Osteoblast (primary cell): ENCODE results near the gene PTGR2. TPM values are rescaled to one million over a fixed set of nuclear protein-coding genes. Genes with fewer than 3 reads are reported as not detected.
A peak's percentile ranks its signal among the peaks of the same experiment; 100 is the strongest.
"Not testable (repeated sequence)": the region's sequence is repeated elsewhere in the genome, so short reads cannot be mapped to it uniquely, and the experiment has no call there.

ENCODE experiments used
- DNase-seq: peaks from one replicate; pipeline ENCODE4 v3.0.0; 2011; ENCODE audit warnings: low spot score, mixed read lengths; ENCODE audit not compliant: insufficient read length; ENCODE audit errors: missing footprints
- H2AFZ ChIP-seq: 2 replicates; pipeline ENCODE4 v1.6.0; 2011; ENCODE audit warnings: mild to moderate bottlenecking, low read length
- H3K27ac ChIP-seq: 2 replicates; pipeline ENCODE4 v1.5.1; 2011; ENCODE audit warnings: mild to moderate bottlenecking, low read depth, low read length, moderate library complexity
- H3K27me3 ChIP-seq: 2 replicates; pipeline ENCODE4 v1.6.0; 2012; ENCODE audit warnings: mild to moderate bottlenecking, control low read depth, inconsistent platforms, low read length, moderate library complexity; ENCODE audit not compliant: insufficient read depth
- H3K36me3 ChIP-seq: 2 replicates; pipeline ENCODE4 v1.5.1; 2011; ENCODE audit warnings: mild to moderate bottlenecking, low read length, control low read depth, moderate library complexity; ENCODE audit not compliant: insufficient read depth
- H3K4me1 ChIP-seq: 2 replicates; pipeline ENCODE4 v1.5.1; 2011; ENCODE audit warnings: mild to moderate bottlenecking, low read length, control low read depth, moderate library complexity; ENCODE audit not compliant: insufficient read depth
- H3K4me2 ChIP-seq: 2 replicates; pipeline ENCODE4 v1.6.0; 2011; ENCODE audit warnings: mild to moderate bottlenecking, low read length; ENCODE audit not compliant: insufficient read depth
- H3K4me3 ChIP-seq: fragments of 200-600 bp; sonication (generic); 3 replicates; pipeline ENCODE4 v1.5.1; 2012; ENCODE audit warnings: mild to moderate bottlenecking, low read length, inconsistent platforms; ENCODE audit not compliant: insufficient read depth
- H3K79me2 ChIP-seq: 2 replicates; pipeline ENCODE4 v1.6.0; 2012; ENCODE audit warnings: mild to moderate bottlenecking, low read length, control low read depth, inconsistent platforms; ENCODE audit not compliant: insufficient read depth
- H3K9me3 ChIP-seq: 2 replicates; pipeline ENCODE4 v1.5.1; 2011; ENCODE audit warnings: low read depth, low read length, control low read depth
- H4K20me1 ChIP-seq: 2 replicates; pipeline ENCODE4 v1.6.0; 2012; ENCODE audit warnings: mild to moderate bottlenecking, low read length, control low read depth; ENCODE audit not compliant: insufficient read depth
- small RNA-seq: library from RNA; depleted of rRNA; stranded (forward); fragments of <200 nt; gene quantifications from one replicate; pipeline ENCODE3, GENCODE V24; 2012
- total RNA-seq: library from RNA; depleted of rRNA; stranded (reverse); fragments of >200 nt; gene quantifications from 2 replicates; pipeline ENCODE4 v1.2.3, GENCODE V29; 2012
- TF ChIP-seq, protein P1 (sequence below): IDR thresholded peaks from 2 replicates; pipeline ENCODE4 v1.5.1; 2011; ENCODE audit warnings: mild to moderate bottlenecking, low read depth, low read length, moderate library complexity; ENCODE audit errors: extremely low read depth

PTGR2 gene
- total RNA-seq, 1 donor: 7.2 TPM

DNA sequence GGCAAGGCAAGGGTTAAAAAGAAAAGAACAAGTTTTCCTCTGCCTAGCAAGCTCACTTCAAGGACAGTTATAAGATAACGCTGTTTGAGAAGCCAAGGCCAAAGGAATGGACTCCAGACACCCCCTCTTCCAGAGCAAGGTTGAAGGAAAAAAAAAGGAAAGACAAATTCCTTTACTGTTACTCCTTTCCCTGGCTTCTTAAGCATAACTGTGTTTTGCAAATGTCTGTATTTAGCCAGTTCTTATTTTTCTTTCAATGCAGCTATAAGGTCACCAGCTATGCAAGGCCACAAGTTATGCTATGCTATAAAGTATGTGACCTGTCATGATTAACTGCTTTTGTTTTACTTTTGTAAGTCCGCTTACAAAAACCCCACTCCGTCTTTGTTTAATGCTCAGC is 61.6 kb downstream of the PTGR2 start:
- DNase-seq: no peak
- H3K27me3 ChIP-seq: no peaks in the 10 kb centered on the region
- peaks cover 38% of the 10 kb centered on the region for H3K36me3 ChIP-seq
- peak overlapping the region; percentile 21 for H3K27ac ChIP-seq
- no peaks in the 10 kb centered on the region for H3K9me3 ChIP-seq
- H3K4me2 ChIP-seq: no peak overlapping the region
- peaks cover 7% of the 10 kb centered on the region for H3K4me1 ChIP-seq
- peaks cover 2% of the 10 kb centered on the region for H4K20me1 ChIP-seq
- no peak overlapping the region for H2AFZ ChIP-seq
- peaks cover 58% of the 10 kb centered on the region for H3K79me2 ChIP-seq
- TF ChIP-seq, protein P1, sequence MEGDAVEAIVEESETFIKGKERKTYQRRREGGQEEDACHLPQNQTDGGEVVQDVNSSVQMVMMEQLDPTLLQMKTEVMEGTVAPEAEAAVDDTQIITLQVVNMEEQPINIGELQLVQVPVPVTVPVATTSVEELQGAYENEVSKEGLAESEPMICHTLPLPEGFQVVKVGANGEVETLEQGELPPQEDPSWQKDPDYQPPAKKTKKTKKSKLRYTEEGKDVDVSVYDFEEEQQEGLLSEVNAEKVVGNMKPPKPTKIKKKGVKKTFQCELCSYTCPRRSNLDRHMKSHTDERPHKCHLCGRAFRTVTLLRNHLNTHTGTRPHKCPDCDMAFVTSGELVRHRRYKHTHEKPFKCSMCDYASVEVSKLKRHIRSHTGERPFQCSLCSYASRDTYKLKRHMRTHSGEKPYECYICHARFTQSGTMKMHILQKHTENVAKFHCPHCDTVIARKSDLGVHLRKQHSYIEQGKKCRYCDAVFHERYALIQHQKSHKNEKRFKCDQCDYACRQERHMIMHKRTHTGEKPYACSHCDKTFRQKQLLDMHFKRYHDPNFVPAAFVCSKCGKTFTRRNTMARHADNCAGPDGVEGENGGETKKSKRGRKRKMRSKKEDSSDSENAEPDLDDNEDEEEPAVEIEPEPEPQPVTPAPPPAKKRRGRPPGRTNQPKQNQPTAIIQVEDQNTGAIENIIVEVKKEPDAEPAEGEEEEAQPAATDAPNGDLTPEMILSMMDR: no peak
- no peak overlapping the region for H3K4me3 ChIP-seq

DNA sequence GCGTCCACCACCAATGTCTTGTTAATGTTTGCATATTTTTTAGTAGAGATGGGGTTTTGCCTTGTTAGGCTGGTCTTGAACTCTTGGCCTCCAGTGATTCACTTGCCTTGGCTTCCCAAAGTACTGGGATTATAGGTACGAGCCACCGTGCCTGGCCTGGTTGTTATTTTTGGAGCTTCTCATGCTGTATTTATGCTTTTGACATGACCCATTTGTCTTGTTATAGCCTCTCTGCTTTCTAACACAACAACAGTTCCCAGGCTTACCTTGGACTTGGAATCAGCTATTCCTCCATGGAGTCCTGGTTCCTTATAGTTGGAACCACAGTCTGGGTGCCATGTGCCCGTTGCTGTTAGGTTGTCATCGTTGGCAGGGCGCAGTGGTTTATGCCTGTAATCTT is 64.7 kb downstream of the PTGR2 start:
- TF ChIP-seq, protein P1: no peak
- peaks cover 7% of the 10 kb centered on the region for H3K4me1 ChIP-seq
- peaks cover 31% of the 10 kb centered on the region for H3K36me3 ChIP-seq
- DNase-seq: no peak
- no peaks in the 10 kb centered on the region for H3K9me3 ChIP-seq
- no peak overlapping the region for H3K4me2 ChIP-seq
- H4K20me1 ChIP-seq: peaks cover 7% of the 10 kb centered on the region
- no peak overlapping the region for H3K4me3 ChIP-seq
- H3K27ac ChIP-seq: no peak overlapping the region
- H3K79me2 ChIP-seq: peaks cover 54% of the 10 kb centered on the region
- no peak overlapping the region for H2AFZ ChIP-seq
- H3K27me3 ChIP-seq: no peaks in the 10 kb centered on the region

DNA sequence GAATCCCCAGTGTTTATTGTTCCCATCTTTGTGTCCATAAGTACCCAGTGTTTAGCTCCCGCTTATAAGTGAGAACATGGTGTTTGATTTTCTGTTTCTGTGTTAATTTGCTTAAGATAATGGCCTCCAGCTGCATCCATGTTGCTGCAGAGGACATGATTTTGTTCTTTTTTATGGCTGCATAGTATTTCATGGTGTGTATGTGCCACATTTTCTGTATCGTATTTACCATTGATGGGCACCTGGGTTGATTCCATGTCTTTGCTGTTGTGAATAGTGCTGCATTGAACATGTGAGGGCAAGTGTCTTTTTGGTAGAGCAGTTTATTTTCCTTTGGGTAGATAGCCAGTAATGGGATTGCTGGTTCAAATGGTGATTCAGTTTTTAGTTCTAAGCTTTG is 67.8 kb downstream of the PTGR2 start:
- not testable (repeated sequence) for H3K9me3 ChIP-seq, H3K4me1 ChIP-seq, H3K27me3 ChIP-seq, H2AFZ ChIP-seq, H3K27ac ChIP-seq, H4K20me1 ChIP-seq, H3K4me3 ChIP-seq, H3K4me2 ChIP-seq, DNase-seq
- Histone ChIP-seq H3K36me3 (peaks cover 53% of the 10 kb centered on the region), H3K79me2 (peaks cover 42% of the 10 kb centered on the region)

DNA sequence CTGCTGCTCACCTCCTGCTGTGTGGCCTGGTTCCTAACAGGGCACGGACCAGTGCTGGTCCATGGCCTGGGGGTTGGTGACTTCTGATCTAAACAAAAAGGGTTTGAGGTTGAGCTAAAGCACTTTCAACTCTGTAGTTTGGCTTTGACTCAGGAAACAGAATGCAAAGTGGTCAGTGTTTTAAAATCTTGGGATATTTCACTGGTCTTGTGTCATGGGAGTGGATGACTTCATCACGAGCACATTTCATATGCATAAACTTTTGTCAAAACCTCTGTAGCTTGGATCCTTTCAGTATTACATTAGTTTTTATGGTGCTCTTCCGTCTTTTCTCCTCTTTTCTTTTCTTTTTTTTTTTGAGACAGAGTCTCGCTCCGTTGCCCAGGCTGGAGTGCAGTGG is 72.7 kb downstream of the PTGR2 start:
- no peak for DNase-seq

More for the DNA sequence above, 72.7 kb downstream of the PTGR2 start:
- TF ChIP-seq, protein P1: no peak
- Histone ChIP-seq H2AFZ (no peak overlapping the region), H3K4me1 (no peaks in the 10 kb centered on the region), H3K9me3 (no peaks in the 10 kb centered on the region), H4K20me1 (peaks cover 7% of the 10 kb centered on the region), H3K27ac (no peak overlapping the region), H3K4me3 (no peak overlapping the region), H3K36me3 (peaks cover 74% of the 10 kb centered on the region), H3K4me2 (no peak overlapping the region), H3K79me2 (peaks cover 14% of the 10 kb centered on the region), H3K27me3 (no peaks in the 10 kb centered on the region)

Small RNAs within 50 kb of the gene (small RNA-seq; reads per million reads assigned to genes)
- not detected for gene AC005520.4
- not detected for gene RF00019

Other genes with a start within 250 kb of the PTGR2 start
- not detected in 2 replicates for gene ACOT6, start 239.3 kb upstream of the PTGR2 start, total RNA-seq
- 8.5 and 9.0 TPM in 2 replicates for gene DNAL1, start 206.8 kb upstream of the PTGR2 start, total RNA-seq
- gene PNMA1, start 137.4 kb upstream of the PTGR2 start, total RNA-seq: 40.1 and 40.2 TPM in 2 replicates
- 83.2 and 83.4 TPM in 2 replicates for gene ZNF410, start 35.0 kb downstream of the PTGR2 start, total RNA-seq
- 5.1 and 5.6 TPM in 2 replicates for gene FAM161B, start 98.3 kb downstream of the PTGR2 start, total RNA-seq
- gene COQ6, start 98.5 kb downstream of the PTGR2 start, total RNA-seq: 23.0 and 23.5 TPM in 2 replicates
- gene ENTPD5, start 167.5 kb downstream of the PTGR2 start, total RNA-seq: 10.1 and 12.7 TPM in 2 replicates
- 14.1 and 15.9 TPM in 2 replicates for gene BBOF1, start 167.5 kb downstream of the PTGR2 start, total RNA-seq
- gene ALDH6A1, start 232.6 kb downstream of the PTGR2 start, total RNA-seq: 30.1 and 31.5 TPM in 2 replicates
- gene LIN52, start 233.1 kb downstream of the PTGR2 start, total RNA-seq: 6.9 and 7.4 TPM in 2 replicates